T-helper 22 cell (primary cell): Measurements from ENCODE around the gene MICAL3.
A peak's percentile ranks its signal among the peaks of the same experiment; 100 is the strongest.
"Not testable (repeated sequence)": the region's sequence is repeated elsewhere in the genome, so short reads cannot be mapped to it uniquely, and the experiment has no call there.

Source experiments
- DNase-seq: peaks from one replicate; pipeline ENCODE4 v3.0.0-alpha.2; 2020; ENCODE audit warnings: low read depth

MICAL3 gene

DNA sequence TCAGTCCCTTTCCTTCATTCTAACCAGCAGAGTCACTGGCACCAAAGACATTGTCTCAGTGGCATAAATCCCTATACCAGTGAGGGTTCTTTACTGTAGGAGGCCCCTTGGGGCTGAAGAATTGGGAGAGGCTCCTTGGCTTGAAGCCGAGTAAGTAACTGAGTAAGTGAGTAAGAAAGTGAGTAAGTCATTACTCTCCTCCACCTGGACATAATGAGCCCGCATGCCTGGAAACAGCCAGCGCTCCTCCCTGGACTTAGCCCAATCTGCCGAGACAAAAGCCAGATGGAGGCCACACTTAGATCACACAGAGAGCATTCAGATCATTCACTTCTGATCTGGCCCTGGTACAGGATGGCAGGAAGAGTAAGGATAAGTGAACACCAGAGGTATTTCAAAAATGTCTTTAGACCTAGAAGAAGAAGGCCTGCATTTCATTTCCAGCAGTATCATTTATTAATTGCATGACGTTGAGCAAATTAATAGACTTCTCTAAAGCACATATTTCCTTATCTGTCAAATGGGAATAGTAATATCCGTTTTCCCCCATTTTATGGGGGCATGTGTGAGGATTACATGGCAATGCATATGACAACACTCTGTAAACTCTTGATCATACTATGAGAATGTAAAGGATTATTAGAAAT, 8.2 kb upstream of the MICAL3 start:
- DNase-seq, result no peak

DNA sequence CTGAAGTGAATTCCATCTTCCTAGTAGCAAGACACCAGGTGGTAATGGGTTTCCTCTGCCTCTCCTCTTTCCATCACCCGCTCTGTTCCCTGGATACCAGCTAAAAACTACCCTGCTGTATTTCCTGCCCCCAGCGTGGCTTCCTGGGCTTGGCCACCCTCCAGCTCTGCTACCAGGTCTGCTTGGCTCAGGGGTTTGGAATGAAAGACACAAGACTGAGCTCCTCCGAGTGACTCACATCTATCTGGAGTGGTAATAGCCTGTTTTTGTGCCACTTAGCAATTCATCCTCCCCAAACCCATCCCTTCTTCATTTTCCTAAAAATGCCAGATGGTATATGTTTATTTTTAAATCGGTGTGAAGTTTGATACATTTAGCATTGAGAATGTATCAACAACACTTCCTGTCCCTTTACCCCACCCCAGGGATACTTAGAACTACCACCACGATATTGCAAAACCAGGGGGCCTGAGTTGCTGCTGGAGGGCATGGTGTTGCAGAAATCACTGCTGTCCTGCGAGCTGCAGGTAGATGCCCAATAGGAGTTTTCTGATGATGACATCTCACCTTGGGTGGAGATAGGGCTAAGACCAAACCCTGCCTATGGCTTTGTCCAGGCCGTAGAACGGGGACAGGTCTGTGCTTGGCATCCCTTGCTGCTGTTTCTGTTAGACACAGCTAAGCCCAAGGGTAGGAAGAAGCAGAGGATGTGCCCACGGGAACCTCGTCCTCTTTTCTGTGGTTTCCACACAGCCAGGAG, 7.5 kb upstream of the MICAL3 start:
- DNase-seq, result no peak

DNA sequence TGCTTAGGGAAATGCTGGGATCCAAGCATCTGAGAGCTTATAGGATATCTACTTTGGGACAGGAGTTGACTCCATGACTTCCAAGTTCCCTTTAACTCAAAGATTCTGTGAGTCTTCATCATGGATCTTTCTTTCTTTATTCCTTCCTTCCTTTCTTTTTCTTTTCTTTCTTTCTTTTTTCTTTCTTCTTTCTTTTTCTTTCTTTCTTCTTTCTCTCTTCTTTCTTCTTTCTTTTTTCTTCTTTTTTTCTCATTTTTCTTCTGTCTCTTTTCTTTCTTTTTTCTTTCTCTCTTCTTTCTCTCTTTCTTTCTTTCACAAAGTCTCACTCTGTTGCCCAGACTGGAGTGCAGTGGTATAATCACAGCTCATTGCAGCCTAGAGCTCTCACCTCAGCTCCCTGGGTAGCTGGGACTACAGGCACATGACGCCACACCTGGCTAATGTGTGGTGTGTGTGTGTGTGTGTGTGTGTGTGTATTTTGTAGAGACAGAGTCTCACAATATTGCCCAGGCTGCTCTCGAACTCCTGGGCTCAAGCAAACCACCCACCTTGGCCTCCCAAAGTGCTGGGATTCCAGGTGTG, 5.4 kb upstream of the MICAL3 start:
- DNase-seq, result no peak

- no peak for DNase-seq
Observed at GRCh38 chr22:18028817-18029527, 4.6 kb upstream of the MICAL3 start.

GRCh38 chr22:18025898-18026297, 1.5 kb upstream of the MICAL3 start:
- DNase-seq, result not testable (repeated sequence)

- no peak for DNase-seq
Observed at GRCh38 chr22:18024956-18025720, 777 bp upstream of the MICAL3 start.

DNA sequence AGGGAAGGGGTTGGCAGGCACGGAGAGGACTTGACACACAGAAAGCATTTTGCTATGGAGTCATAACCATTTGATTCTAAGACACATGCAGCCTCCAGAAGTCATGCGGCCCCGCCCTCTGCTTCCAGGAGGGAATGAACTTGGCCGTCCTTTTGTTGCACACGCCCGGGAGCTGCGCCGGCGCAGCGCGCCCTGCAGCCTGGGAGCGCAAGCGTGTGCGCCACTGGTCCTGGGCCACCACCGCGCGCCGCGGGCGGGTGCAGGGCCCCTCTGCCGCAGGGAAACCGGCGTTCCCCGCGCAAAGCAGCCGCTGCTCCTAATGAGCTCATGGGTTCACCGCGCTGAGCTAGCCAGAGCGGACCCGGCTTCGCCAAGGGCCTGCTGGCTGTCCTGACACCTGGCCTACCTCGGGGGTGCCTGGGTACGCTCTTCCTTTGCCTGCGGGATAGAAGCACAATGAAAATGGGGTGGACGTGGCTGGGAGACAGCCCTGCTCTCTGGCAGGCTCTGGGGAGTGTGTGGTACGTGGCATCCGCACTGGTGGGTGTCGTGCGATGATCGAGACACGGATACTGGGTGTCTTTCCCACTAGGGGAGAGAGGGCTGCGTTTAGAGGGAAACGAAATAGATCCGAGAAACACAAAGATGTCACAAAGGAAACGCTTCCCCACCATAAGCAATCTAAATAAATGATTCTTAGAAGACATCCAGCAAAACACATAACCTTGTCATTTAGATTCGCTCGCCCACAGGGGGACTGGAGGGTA, 669 bp downstream of the MICAL3 start:
- no peak for DNase-seq

DNA sequence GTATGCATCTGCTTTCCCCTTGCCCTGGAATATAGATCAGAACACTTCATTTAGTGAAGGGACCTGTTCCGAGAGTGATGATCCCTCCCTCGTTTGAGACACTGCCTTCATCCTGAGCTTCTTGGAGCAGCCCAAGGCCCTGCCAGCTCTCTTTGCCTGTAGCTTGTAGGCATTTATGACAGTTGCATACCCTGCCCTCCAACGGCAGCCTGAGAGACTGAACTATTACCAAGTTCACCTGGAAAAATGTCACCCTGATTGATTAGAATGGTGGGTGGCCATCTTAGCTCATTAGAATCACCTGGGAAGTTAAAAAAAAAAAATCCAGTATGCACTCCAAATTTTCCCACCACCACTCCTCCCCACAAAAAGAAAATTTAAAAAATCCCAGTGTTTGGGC, 1.5 kb downstream of the MICAL3 start:
- DNase-seq, result no peak

- DNase-seq, result no peak
Observed at GRCh38 chr22:18021431-18021830, 2.9 kb downstream of the MICAL3 start.

GRCh38 chr22:18020743-18021142, 3.6 kb downstream of the MICAL3 start:
- not testable (repeated sequence) for DNase-seq

- DNase-seq, result no peak
Observed at GRCh38 chr22:18013947-18014346, 10.4 kb downstream of the MICAL3 start.

DNA sequence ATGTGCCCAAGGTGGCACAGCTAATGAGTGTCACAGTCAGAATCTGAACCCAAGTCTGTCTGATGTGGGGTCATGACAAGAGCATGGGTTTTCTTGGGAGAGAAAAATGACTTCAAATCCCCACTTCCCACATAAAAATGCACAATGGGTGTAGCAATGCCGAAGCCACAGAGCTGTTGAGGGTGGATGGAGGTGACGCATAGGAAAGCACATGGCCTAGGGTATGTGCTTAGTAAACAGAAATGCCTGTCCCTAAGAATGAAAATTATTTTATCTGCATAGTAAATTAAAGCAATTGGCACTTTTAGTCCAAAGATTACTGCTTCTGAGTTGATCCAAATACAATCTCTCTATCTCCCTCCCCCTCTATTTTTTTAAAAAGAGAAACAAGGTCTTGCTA, 10.9 kb downstream of the MICAL3 start:
- DNase-seq, result no peak

- DNase-seq, result no peak
Observed at GRCh38 chr22:18012531-18012930, 11.8 kb downstream of the MICAL3 start.

DNA sequence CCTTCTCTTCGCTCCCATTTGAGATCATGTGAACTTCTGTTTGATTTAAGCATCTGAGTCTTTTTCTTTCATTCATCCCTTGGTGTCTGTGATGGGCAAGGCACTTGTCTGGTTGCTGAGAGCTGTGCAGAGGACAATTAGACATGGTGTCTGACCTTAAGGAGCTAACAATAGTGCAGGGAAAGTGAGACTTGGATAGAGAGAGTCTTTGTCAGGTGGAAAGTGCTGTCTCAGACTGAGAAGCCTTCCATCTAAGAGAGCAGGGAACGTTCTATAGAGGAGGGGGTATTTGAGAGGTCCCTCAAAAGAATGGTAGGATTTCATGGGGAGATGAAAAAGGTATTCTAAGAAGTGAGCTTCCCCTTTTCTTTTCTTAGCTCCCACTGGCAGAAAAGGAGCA, 14.1 kb downstream of the MICAL3 start:
- no peak for DNase-seq

- no peak for DNase-seq
Observed at GRCh38 chr22:18008136-18008535, 16.2 kb downstream of the MICAL3 start.

DNA sequence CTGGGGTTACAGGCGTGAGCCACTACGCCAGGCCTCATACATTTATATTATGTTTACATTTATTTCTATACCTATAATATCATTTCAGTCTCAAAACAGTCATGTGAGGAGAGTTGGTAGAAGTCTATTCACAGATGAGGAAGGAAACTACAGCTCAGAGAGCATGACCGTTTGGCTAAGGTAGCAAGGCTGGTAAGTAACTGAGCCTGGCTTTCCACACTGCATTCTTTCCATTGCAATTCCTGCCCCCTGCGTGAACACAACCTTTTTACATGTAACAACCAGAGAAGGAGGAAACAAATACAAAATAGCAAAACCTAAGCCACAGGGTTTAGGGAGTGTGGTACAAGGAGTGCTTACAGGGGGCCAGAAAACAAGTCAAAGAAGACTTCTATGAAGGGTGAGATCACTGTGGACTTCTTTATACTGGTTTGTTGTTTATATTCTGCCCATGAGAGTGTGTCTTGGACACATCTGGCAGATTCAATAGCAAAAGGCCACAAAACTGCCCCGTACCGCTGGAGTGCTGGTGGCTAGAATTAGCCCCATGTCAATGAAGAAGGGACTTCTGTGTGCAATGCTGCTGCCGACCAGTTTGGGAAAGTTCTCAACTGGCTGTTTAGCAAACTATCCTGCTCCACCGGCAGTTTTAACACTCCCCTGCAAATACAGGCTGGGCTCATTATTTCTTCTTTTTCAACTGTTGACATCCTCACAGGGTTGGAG, 19.0 kb downstream of the MICAL3 start:
- no peak for DNase-seq

DNA sequence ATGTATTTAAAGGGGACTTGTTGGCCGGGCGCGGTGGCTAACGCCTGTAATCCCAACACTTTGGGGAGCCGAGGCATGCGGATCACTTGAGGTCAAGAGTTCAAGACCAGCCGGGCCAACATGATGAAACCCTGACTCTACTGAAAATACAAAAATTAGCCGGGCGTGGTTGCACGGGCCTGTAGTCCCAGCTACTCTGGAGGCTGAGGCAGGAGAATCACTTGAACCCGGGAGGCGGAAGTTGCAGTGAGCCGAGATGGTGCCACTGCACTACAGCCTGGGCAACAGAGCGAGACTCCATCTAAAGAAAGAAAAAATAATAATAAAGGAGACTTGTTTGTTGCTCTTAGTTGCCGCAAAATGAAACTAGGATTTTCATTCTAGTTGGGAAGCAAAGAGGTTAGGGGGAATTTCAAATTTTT, 22.5 kb downstream of the MICAL3 start:
- not testable (repeated sequence) for DNase-seq

DNA sequence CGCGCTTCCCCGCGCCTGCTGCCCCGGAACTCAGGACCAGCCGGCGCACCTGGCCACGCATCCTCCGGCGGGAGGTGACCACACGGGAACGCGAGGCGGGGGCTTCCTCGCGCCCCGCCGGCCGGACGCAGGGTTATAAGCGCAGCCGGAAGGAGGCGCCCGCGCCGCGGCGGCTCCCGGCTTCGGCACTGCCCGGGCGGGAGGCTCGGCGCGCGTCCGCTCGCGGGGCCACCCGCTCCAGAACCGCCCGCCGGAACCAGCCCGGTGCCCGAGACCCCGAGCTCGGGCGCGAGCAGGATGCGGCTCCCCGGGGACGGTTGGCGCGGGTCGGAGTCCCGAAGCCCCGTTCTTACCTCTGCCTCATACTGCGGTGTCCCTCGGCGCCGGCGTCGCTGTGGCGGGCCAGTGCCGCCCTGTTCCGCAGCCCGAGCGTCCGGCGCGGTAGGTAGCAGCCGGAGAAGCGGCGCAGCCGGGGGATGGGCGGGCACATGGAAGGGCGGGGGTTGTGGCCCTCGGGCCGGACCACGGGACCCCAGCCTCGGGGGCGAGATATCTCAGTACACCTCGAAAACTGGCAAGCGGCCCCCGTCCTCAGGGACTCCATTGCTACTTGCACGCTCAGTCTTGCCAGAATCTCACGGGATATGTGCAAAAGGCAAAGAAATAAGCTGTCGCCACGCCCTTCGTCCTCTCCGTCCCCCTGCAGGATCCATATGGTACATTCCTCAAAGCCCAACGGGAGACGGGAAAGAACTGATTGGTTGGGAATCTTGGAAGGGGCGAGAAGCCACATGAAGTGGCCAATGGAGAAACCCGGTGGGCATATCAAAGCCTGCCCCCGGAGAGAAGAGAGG, 23.1 kb downstream of the MICAL3 start:
- DNase-seq, result peak; percentile 37

GRCh38 chr22:18000441-18001039, 23.8 kb downstream of the MICAL3 start:
- peak; percentile 41 for DNase-seq
